Measurements from ENCODE around the gene PDPK1. TPM values are rescaled to one million over a fixed set of nuclear protein-coding genes. Genes with fewer than 3 reads are reported as not detected.

Gene PDPK1
- total and polyA plus RNA-seq, 2 experiments from 2014 or later: 19.3 to 25.8 TPM

DNA sequence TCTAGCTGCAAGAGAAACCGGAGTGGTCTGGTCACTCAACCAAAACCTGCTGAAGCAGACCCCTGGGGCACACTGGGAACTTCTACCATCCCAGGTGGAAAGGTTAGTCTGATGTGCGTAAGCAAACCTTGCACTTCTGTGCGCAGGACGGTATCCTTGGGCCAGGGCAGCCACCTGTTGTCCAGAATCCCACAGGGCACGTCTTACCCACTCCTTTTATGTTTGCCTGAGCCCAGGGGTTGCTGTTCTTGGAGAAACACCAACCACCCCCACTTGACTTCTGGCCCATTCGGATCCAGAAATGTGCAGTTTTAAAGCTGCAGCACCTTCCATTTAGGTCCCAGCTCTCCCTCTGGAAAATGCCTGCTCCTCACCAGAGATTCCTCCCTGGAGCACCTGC, 44.2 kb upstream of the PDPK1 start (continued):
- TF ChIP-seq, protein P1, sequence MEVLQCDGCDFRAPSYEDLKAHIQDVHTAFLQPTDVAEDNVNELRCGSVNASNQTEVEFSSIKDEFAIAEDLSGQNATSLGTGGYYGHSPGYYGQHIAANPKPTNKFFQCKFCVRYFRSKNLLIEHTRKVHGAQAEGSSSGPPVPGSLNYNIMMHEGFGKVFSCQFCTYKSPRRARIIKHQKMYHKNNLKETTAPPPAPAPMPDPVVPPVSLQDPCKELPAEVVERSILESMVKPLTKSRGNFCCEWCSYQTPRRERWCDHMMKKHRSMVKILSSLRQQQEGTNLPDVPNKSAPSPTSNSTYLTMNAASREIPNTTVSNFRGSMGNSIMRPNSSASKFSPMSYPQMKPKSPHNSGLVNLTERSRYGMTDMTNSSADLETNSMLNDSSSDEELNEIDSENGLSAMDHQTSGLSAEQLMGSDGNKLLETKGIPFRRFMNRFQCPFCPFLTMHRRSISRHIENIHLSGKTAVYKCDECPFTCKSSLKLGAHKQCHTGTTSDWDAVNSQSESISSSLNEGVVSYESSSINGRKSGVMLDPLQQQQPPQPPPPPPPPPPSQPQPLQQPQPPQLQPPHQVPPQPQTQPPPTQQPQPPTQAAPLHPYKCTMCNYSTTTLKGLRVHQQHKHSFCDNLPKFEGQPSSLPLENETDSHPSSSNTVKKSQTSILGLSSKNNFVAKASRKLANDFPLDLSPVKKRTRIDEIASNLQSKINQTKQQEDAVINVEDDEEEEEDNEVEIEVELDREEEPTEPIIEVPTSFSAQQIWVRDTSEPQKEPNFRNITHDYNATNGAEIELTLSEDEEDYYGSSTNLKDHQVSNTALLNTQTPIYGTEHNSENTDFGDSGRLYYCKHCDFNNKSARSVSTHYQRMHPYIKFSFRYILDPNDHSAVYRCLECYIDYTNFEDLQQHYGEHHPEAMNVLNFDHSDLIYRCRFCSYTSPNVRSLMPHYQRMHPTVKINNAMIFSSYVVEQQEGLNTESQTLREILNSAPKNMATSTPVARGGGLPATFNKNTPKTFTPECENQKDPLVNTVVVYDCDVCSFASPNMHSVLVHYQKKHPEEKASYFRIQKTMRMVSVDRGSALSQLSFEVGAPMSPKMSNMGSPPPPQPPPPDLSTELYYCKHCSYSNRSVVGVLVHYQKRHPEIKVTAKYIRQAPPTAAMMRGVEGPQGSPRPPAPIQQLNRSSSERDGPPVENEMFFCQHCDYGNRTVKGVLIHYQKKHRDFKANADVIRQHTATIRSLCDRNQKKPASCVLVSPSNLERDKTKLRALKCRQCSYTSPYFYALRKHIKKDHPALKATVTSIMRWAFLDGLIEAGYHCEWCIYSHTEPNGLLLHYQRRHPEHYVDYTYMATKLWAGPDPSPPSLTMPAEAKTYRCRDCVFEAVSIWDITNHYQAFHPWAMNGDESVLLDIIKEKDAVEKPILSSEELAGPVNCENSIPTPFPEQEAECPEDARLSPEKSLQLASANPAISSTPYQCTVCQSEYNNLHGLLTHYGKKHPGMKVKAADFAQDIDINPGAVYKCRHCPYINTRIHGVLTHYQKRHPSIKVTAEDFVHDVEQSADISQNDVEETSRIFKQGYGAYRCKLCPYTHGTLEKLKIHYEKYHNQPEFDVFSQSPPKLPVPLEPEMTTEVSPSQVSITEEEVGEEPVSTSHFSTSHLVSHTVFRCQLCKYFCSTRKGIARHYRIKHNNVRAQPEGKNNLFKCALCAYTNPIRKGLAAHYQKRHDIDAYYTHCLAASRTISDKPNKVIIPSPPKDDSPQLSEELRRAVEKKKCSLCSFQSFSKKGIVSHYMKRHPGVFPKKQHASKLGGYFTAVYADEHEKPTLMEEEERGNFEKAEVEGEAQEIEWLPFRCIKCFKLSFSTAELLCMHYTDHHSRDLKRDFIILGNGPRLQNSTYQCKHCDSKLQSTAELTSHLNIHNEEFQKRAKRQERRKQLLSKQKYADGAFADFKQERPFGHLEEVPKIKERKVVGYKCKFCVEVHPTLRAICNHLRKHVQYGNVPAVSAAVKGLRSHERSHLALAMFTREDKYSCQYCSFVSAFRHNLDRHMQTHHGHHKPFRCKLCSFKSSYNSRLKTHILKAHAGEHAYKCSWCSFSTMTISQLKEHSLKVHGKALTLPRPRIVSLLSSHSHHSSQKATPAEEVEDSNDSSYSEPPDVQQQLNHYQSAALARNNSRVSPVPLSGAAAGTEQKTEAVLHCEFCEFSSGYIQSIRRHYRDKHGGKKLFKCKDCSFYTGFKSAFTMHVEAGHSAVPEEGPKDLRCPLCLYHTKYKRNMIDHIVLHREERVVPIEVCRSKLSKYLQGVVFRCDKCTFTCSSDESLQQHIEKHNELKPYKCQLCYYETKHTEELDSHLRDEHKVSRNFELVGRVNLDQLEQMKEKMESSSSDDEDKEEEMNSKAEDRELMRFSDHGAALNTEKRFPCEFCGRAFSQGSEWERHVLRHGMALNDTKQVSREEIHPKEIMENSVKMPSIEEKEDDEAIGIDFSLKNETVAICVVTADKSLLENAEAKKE (CRISPR knock-in tag; IDR thresholded peaks at IDR 0.05): no peak
- no peak for TF ChIP-seq NANOG (IDR thresholded peaks at IDR 0.05; ENCODE audit: borderline replicate concordance)
- TF ChIP-seq, protein P2, sequence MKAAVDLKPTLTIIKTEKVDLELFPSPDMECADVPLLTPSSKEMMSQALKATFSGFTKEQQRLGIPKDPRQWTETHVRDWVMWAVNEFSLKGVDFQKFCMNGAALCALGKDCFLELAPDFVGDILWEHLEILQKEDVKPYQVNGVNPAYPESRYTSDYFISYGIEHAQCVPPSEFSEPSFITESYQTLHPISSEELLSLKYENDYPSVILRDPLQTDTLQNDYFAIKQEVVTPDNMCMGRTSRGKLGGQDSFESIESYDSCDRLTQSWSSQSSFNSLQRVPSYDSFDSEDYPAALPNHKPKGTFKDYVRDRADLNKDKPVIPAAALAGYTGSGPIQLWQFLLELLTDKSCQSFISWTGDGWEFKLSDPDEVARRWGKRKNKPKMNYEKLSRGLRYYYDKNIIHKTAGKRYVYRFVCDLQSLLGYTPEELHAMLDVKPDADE (IDR thresholded peaks at IDR 0.05): no peak

DNA sequence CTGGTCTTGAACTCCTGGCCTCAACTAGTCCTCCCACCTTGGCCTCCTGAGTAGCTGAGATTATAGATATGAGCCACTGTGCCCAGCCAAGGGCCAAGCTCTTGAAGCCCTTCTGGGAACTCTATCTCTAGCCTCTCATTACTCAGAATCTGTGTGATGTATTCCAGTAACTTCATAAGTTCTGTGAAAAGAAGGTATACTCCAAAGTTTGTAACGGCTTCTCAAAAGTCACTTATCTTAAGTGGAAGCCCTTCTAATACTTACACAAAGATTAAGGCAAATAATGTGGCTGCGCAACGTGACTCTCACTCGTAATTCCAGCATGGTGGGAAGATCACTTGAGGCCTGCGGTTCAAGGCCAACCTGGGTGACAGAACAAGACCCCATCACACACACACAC, 43.2 kb upstream of the PDPK1 start:
- Histone ChIP-seq H2AFZ (no peak overlapping the region), H3K27me3 (ENCODE audit: insufficient read depth) (no peaks in the 10 kb centered on the region), H3K4me2 (no peak overlapping the region), H3K4me1 (ENCODE audit: insufficient read depth) (no peaks in the 10 kb centered on the region), H3K4me3 (no peak overlapping the region), H4K20me1 (replicated peaks; ENCODE audit: insufficient read depth) (no peaks in the 10 kb centered on the region; the same call in 1 of the 2 replicates), H3K36me3 (ENCODE audit: insufficient read depth) (no peaks in the 10 kb centered on the region), H3K9me2 (ENCODE audit: insufficient read depth) (no peaks in the 10 kb centered on the region), H3F3A (replicated peaks; ENCODE audit: low read depth) (no peaks in the 10 kb centered on the region), H3K27ac (ENCODE audit: low read depth) (no peak overlapping the region), H3K79me2 (replicated peaks; ENCODE audit: insufficient read depth) (no peaks in the 10 kb centered on the region)
- Mint-ChIP-seq H3K9me3 (no peaks in the 10 kb centered on the region), H3K4me3 (no peak overlapping the region), H3K27ac (no peak overlapping the region), H3K27me3 (ENCODE audit: insufficient read depth, low read depth, poor library complexity) (peaks cover 6% of the 10 kb centered on the region), H3K4me1 (no peaks in the 10 kb centered on the region), H3K36me3 (ENCODE audit: low read depth) (peaks cover 8% of the 10 kb centered on the region; the same call in 2 of the 3 replicates)
- TF ChIP-seq EZH2phosphoT487 (IDR thresholded peaks at IDR 0.05; ENCODE audit: unreplicated experiment): no peak
- no peak for TF ChIP-seq ZNF331 (CRISPR knock-in tag; IDR thresholded peaks at IDR 0.05; ENCODE audit: low read depth)
- TF ChIP-seq CREB1 (CRISPR knock-in tag; IDR thresholded peaks at IDR 0.05; ENCODE audit: low read depth): no peak
- no peak for TF ChIP-seq EZH2 (IDR thresholded peaks at IDR 0.05; ENCODE audit: low read depth, unreplicated experiment)
- TF ChIP-seq, protein P3, sequence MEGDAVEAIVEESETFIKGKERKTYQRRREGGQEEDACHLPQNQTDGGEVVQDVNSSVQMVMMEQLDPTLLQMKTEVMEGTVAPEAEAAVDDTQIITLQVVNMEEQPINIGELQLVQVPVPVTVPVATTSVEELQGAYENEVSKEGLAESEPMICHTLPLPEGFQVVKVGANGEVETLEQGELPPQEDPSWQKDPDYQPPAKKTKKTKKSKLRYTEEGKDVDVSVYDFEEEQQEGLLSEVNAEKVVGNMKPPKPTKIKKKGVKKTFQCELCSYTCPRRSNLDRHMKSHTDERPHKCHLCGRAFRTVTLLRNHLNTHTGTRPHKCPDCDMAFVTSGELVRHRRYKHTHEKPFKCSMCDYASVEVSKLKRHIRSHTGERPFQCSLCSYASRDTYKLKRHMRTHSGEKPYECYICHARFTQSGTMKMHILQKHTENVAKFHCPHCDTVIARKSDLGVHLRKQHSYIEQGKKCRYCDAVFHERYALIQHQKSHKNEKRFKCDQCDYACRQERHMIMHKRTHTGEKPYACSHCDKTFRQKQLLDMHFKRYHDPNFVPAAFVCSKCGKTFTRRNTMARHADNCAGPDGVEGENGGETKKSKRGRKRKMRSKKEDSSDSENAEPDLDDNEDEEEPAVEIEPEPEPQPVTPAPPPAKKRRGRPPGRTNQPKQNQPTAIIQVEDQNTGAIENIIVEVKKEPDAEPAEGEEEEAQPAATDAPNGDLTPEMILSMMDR (conservative IDR thresholded peaks at IDR 0.05; ENCODE audit: low read depth in 2 of 2): no peak
- TF ChIP-seq STAT1 (IDR thresholded peaks at IDR 0.05; ENCODE audit: unreplicated experiment): no peak
- no peak for TF ChIP-seq JUNB (IDR thresholded peaks at IDR 0.05; ENCODE audit: unreplicated experiment)
- TF ChIP-seq, protein P4, sequence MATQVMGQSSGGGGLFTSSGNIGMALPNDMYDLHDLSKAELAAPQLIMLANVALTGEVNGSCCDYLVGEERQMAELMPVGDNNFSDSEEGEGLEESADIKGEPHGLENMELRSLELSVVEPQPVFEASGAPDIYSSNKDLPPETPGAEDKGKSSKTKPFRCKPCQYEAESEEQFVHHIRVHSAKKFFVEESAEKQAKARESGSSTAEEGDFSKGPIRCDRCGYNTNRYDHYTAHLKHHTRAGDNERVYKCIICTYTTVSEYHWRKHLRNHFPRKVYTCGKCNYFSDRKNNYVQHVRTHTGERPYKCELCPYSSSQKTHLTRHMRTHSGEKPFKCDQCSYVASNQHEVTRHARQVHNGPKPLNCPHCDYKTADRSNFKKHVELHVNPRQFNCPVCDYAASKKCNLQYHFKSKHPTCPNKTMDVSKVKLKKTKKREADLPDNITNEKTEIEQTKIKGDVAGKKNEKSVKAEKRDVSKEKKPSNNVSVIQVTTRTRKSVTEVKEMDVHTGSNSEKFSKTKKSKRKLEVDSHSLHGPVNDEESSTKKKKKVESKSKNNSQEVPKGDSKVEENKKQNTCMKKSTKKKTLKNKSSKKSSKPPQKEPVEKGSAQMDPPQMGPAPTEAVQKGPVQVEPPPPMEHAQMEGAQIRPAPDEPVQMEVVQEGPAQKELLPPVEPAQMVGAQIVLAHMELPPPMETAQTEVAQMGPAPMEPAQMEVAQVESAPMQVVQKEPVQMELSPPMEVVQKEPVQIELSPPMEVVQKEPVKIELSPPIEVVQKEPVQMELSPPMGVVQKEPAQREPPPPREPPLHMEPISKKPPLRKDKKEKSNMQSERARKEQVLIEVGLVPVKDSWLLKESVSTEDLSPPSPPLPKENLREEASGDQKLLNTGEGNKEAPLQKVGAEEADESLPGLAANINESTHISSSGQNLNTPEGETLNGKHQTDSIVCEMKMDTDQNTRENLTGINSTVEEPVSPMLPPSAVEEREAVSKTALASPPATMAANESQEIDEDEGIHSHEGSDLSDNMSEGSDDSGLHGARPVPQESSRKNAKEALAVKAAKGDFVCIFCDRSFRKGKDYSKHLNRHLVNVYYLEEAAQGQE (IDR thresholded peaks at IDR 0.05; ENCODE audit: unreplicated experiment): no peak
- TF ChIP-seq POLR2AphosphoS5 (IDR thresholded peaks at IDR 0.05; ENCODE audit: low read depth): no peak
- TF ChIP-seq NANOG (IDR thresholded peaks at IDR 0.05; ENCODE audit: borderline replicate concordance): no peak
- DNase-seq (ENCODE audit: low spot score): no peak
- no peak for ATAC-seq

All from GM23338 (cell line).